H1 (cell line): Measurements from ENCODE around the gene PSMD6.

ENCODE experiments used
- CEBPB ChIP-seq: IDR thresholded peaks from 2 replicates; pipeline ENCODE4 v1.6.1; 2012; ENCODE audit warnings: low read depth, low read length
- FOSL1 ChIP-seq: IDR thresholded peaks from 2 replicates; pipeline ENCODE4 v1.6.1; 2011; ENCODE audit warnings: mild to moderate bottlenecking, low read depth, low read length, moderate library complexity; ENCODE audit not compliant: insufficient read depth
- HDAC2 ChIP-seq, 2 experiments: fragments of 300-600 bp in 1 of 2; sonication (generic) in 1 of 2; IDR thresholded peaks; 2 replicates each; pipeline ENCODE4 v1.6.1; 2011 to 2012; ENCODE audit warnings: low read depth in 2 of 2, low read length in 2 of 2, mild to moderate bottlenecking in 2 of 2, moderate library complexity in 2 of 2, borderline replicate concordance in 1 of 2, inconsistent platforms in 1 of 2
- MAFK ChIP-seq: IDR thresholded peaks from 2 replicates; pipeline ENCODE4 v1.6.1; 2012; ENCODE audit warnings: low read depth, mild to moderate bottlenecking, improper control_type of control experiment, low read length
- SIN3A ChIP-seq, 2 experiments: IDR thresholded peaks in 1 of 2; conservative IDR thresholded peaks in 1 of 2; 2 replicates each; pipeline ENCODE4 v1.6.1; 2011 to 2012; ENCODE audit warnings: low read length in 2 of 2, improper control_type of control experiment in 1 of 2, low read depth in 1 of 2, mild to moderate bottlenecking in 1 of 2
- SIX5 ChIP-seq: IDR thresholded peaks from 2 replicates; pipeline ENCODE4 v1.6.1; 2011; ENCODE audit warnings: mild to moderate bottlenecking, low read depth, low read length
- SUZ12 ChIP-seq: fragments of 200-600 bp; sonication (generic); IDR thresholded peaks from 2 replicates; pipeline ENCODE4 v1.6.1; 2012; ENCODE audit warnings: mild to moderate bottlenecking, inconsistent platforms, low read length, moderate library complexity, mixed read lengths
- TF ChIP-seq, protein P1 (sequence below), 3 experiments: IDR thresholded peaks; 1 replicate in 2 of 3; 2 replicates in 1 of 3; pipeline versions ENCODE4 v1.5.1 to v1.6.1; 2011; ENCODE audit warnings: low read length in 3 of 3, mild to moderate bottlenecking in 3 of 3, inconsistent platforms in 2 of 3, low read depth in 1 of 3, moderate library complexity in 1 of 3; ENCODE audit not compliant: insufficient read depth in 1 of 3; ENCODE audit errors: control extremely low read depth in 1 of 3
- TF ChIP-seq, protein P2 (sequence below): IDR thresholded peaks from 2 replicates; pipeline ENCODE4 v1.6.1; 2012; ENCODE audit warnings: low read length, inconsistent platforms

GRCh38 chr3:64008017-64008416 is 15.3 kb downstream of the PSMD6 start:
- no peak for TF ChIP-seq SUZ12
- TF ChIP-seq CEBPB: no peak
- no peak for TF ChIP-seq FOSL1
- TF ChIP-seq, protein P1, sequence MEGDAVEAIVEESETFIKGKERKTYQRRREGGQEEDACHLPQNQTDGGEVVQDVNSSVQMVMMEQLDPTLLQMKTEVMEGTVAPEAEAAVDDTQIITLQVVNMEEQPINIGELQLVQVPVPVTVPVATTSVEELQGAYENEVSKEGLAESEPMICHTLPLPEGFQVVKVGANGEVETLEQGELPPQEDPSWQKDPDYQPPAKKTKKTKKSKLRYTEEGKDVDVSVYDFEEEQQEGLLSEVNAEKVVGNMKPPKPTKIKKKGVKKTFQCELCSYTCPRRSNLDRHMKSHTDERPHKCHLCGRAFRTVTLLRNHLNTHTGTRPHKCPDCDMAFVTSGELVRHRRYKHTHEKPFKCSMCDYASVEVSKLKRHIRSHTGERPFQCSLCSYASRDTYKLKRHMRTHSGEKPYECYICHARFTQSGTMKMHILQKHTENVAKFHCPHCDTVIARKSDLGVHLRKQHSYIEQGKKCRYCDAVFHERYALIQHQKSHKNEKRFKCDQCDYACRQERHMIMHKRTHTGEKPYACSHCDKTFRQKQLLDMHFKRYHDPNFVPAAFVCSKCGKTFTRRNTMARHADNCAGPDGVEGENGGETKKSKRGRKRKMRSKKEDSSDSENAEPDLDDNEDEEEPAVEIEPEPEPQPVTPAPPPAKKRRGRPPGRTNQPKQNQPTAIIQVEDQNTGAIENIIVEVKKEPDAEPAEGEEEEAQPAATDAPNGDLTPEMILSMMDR (IDR thresholded peaks at IDR 0.05; ENCODE audit: control extremely low read depth in 1 of 3, insufficient read depth in 1 of 3, low read depth in 1 of 3, low read length in 3 of 3): no peak
- TF ChIP-seq MAFK: no peak
- no peak for TF ChIP-seq SIN3A (conservative IDR thresholded peaks at IDR 0.05 in 1 of 2, IDR thresholded peaks at IDR 0.05 in 1 of 2; ENCODE audit: low read depth in 1 of 2, low read length in 2 of 2)
- TF ChIP-seq, protein P2, sequence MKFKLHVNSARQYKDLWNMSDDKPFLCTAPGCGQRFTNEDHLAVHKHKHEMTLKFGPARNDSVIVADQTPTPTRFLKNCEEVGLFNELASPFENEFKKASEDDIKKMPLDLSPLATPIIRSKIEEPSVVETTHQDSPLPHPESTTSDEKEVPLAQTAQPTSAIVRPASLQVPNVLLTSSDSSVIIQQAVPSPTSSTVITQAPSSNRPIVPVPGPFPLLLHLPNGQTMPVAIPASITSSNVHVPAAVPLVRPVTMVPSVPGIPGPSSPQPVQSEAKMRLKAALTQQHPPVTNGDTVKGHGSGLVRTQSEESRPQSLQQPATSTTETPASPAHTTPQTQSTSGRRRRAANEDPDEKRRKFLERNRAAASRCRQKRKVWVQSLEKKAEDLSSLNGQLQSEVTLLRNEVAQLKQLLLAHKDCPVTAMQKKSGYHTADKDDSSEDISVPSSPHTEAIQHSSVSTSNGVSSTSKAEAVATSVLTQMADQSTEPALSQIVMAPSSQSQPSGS: no peak
- TF ChIP-seq HDAC2 (IDR thresholded peaks at IDR 0.05; ENCODE audit: borderline replicate concordance in 1 of 2, low read depth in 2 of 2, low read length in 2 of 2): no peak
- no peak for TF ChIP-seq SIX5
